HepG2 (cell line): ENCODE data around the gene SDC3. TPM values are rescaled to one million over a fixed set of nuclear protein-coding genes. Genes with fewer than 3 reads are reported as not detected.
A peak's percentile ranks its signal among the peaks of the same experiment; 100 is the strongest.

Experiments used
- ELF4 ChIP-seq: sonication (generic); formaldehyde crosslinking; IDR thresholded peaks from 2 replicates; pipeline ENCODE4 v1.5.0; 2020; ENCODE audit warnings: missing genetic modification reagents, mild to moderate bottlenecking, moderate library complexity, borderline replicate concordance
- ETV5 ChIP-seq: IDR thresholded peaks from 2 replicates; pipeline ENCODE4 v1.6.1; 2018; ENCODE audit warnings: missing biosample characterization, missing genetic modification reagents, inconsistent platforms, borderline replicate concordance
- IRF2 ChIP-seq: IDR thresholded peaks from 2 replicates; pipeline ENCODE4 v1.6.1; 2018; ENCODE audit warnings: missing genetic modification reagents, missing compliant biosample characterization
- JDP2 ChIP-seq: sonication (generic); formaldehyde crosslinking; IDR thresholded peaks from 2 replicates; pipeline ENCODE4 v1.8.1; 2022; ENCODE audit warnings: missing genetic modification reagents, borderline replicate concordance
- JUNB ChIP-seq: sonication (generic); formaldehyde crosslinking; IDR thresholded peaks from 2 replicates; pipeline ENCODE4 v1.8.0; 2022; ENCODE audit warnings: missing genetic modification reagents, mild to moderate bottlenecking, borderline replicate concordance
- KDM2A ChIP-seq: sonication (generic); formaldehyde crosslinking; IDR thresholded peaks from 2 replicates; pipeline ENCODE4 v1.4.0; 2020; ENCODE audit warnings: low read depth, missing genetic modification reagents, borderline replicate concordance
- KLF12 ChIP-seq: sonication (generic); formaldehyde crosslinking; IDR thresholded peaks from 2 replicates; pipeline ENCODE4 v1.4.0; 2020; ENCODE audit warnings: missing genetic modification reagents, borderline replicate concordance
- MZF1 ChIP-seq: sonication (generic); formaldehyde crosslinking; IDR thresholded peaks from 2 replicates; pipeline ENCODE4 v1.8.1; 2023; ENCODE audit warnings: mild to moderate bottlenecking, missing genetic modification reagents, borderline replicate concordance
- RBM39 ChIP-seq: fragments of 200-400 bp; formaldehyde crosslinking; IDR thresholded peaks from one replicate; pipeline ENCODE4 v1.6.1; 2018; ENCODE audit warnings: antibody characterized with exemption, mild to moderate bottlenecking, low read depth, low read length; ENCODE audit not compliant: poor library complexity, severe bottlenecking
- RCOR2 ChIP-seq: IDR thresholded peaks from 2 replicates; pipeline ENCODE4 v1.6.1; 2016; ENCODE audit warnings: missing biosample characterization, missing genetic modification reagents
- TCF7 ChIP-seq: sonication (generic); IDR thresholded peaks from 2 replicates; pipeline ENCODE4 v1.6.1; 2016; ENCODE audit warnings: antibody characterized with exemption, low read depth
- ZFY ChIP-seq: sonication (generic); formaldehyde crosslinking; IDR thresholded peaks from 2 replicates; pipeline ENCODE4 v1.4.0; 2020; ENCODE audit warnings: missing genetic modification reagents
- ZNF382 ChIP-seq: sonication (generic); formaldehyde crosslinking; IDR thresholded peaks from 2 replicates; pipeline ENCODE4 v1.5.0; 2020; ENCODE audit warnings: missing genetic modification reagents, mild to moderate bottlenecking, borderline replicate concordance
- polyA plus RNA-seq, 8 experiments: library from polyadenylated mRNA; depleted of rRNA in 3 of 8; stranded (reverse) in 7 of 8; unstranded in 1 of 8; fragments of >200 nt; fragmentation: Illumina TruSeq in 4 of 8; extraction: Trizol in 4 of 8; gene quantifications; 2 replicates each; pipeline versions ENCODE4 v1.2.1 to v1.2.3, GENCODE V29; 2011 to 2016; ENCODE audit warnings: low read depth in 4 of 8, missing spikeins in 1 of 8, mixed read lengths in 1 of 8; ENCODE audit not compliant: insufficient read depth in 1 of 8
- total RNA-seq, 5 experiments: library from RNA; depleted of rRNA; stranded (reverse); fragments of >200 nt; fragmentation: Illumina TruSeq; extraction: Trizol; gene quantifications; 2 replicates each; pipeline ENCODE4 v1.2.3, GENCODE V29; 2016; ENCODE audit warnings: low read depth in 1 of 5
- TF ChIP-seq, protein P1 (sequence below): sonication (generic); formaldehyde crosslinking; conservative IDR thresholded peaks from 2 replicates; pipeline ENCODE4 v1.8.0; 2022; ENCODE audit warnings: low read depth, missing genetic modification reagents
- TF ChIP-seq, protein P2 (sequence below): sonication (generic); formaldehyde crosslinking; IDR thresholded peaks from 2 replicates; pipeline ENCODE4 v1.4.0; 2020; ENCODE audit warnings: missing genetic modification reagents
- TF ChIP-seq, protein P3 (sequence below): sonication (generic); formaldehyde crosslinking; IDR thresholded peaks from 2 replicates; pipeline ENCODE4 v1.4.0; 2020; ENCODE audit warnings: missing genetic modification reagents
- TF ChIP-seq, protein P4 (sequence below): sonication (generic); formaldehyde crosslinking; IDR thresholded peaks from 2 replicates; pipeline ENCODE4 v1.9.0; 2022; ENCODE audit warnings: missing genetic modification reagents, mild to moderate bottlenecking, borderline replicate concordance
- TF ChIP-seq, protein P5 (sequence below): sonication (generic); formaldehyde crosslinking; IDR thresholded peaks from 2 replicates; pipeline ENCODE4 v1.4.0; 2020; ENCODE audit warnings: low read depth, mild to moderate bottlenecking, missing genetic modification reagents

Gene SDC3
- total and polyA plus RNA-seq, 2 of the 13 experiments (the other 11 are each of a cell fraction or from before 2014, with no cell fraction given): 0.49 to 0.84 TPM

DNA sequence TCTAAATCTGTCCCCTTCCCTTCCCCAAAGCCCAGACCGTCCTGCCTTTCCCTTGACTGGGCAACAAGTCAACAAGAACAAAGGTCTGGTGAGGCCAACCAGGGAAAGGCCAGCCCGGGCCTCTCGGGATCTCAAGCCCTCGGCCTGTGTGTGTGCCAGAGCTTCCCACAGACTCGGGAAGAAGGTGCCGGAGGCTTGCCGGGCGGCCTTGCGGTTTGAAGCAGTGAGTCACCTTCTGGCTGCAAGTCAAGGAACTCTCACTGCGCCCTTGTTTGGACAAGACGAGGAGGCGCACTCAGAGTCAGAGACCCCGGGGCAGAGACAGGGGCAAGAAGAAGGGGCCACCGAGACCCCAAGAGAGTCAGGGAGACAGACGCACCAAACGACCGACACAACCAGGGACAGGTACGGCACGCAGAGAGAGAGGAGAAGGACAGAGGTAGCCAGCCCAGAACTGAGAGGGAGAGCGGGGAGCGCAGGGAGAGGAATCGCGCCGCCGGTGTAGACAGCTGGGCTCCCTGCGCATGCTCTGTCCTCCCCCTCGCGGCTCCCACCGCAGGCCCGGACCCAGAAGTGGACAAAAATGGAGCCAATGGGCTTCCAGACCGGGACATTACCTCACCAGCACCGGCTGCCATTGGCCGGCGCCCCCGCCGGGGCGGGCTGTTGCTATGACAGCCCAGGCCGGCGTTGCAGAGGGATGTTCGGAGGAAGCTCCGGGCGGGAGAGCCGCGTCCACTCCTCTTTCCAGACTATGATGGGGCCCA lies 84.4 kb downstream of the SDC3 start (continued):
- TF ChIP-seq, protein P1, sequence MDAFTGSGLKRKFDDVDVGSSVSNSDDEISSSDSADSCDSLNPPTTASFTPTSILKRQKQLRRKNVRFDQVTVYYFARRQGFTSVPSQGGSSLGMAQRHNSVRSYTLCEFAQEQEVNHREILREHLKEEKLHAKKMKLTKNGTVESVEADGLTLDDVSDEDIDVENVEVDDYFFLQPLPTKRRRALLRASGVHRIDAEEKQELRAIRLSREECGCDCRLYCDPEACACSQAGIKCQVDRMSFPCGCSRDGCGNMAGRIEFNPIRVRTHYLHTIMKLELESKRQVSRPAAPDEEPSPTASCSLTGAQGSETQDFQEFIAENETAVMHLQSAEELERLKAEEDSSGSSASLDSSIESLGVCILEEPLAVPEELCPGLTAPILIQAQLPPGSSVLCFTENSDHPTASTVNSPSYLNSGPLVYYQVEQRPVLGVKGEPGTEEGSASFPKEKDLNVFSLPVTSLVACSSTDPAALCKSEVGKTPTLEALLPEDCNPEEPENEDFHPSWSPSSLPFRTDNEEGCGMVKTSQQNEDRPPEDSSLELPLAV (CRISPR knock-in tag): no peak
- TF ChIP-seq, protein P2, sequence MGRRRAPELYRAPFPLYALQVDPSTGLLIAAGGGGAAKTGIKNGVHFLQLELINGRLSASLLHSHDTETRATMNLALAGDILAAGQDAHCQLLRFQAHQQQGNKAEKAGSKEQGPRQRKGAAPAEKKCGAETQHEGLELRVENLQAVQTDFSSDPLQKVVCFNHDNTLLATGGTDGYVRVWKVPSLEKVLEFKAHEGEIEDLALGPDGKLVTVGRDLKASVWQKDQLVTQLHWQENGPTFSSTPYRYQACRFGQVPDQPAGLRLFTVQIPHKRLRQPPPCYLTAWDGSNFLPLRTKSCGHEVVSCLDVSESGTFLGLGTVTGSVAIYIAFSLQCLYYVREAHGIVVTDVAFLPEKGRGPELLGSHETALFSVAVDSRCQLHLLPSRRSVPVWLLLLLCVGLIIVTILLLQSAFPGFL (CRISPR knock-in tag): no peak
- no peak for TF ChIP-seq MZF1
- no peak for TF ChIP-seq ELF4 (CRISPR knock-in tag)
- TF ChIP-seq, protein P3, sequence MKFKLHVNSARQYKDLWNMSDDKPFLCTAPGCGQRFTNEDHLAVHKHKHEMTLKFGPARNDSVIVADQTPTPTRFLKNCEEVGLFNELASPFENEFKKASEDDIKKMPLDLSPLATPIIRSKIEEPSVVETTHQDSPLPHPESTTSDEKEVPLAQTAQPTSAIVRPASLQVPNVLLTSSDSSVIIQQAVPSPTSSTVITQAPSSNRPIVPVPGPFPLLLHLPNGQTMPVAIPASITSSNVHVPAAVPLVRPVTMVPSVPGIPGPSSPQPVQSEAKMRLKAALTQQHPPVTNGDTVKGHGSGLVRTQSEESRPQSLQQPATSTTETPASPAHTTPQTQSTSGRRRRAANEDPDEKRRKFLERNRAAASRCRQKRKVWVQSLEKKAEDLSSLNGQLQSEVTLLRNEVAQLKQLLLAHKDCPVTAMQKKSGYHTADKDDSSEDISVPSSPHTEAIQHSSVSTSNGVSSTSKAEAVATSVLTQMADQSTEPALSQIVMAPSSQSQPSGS: peak; percentile 100
- no peak for TF ChIP-seq KLF12
- no peak for TF ChIP-seq ZNF382 (CRISPR knock-in tag)
- TF ChIP-seq, protein P4, sequence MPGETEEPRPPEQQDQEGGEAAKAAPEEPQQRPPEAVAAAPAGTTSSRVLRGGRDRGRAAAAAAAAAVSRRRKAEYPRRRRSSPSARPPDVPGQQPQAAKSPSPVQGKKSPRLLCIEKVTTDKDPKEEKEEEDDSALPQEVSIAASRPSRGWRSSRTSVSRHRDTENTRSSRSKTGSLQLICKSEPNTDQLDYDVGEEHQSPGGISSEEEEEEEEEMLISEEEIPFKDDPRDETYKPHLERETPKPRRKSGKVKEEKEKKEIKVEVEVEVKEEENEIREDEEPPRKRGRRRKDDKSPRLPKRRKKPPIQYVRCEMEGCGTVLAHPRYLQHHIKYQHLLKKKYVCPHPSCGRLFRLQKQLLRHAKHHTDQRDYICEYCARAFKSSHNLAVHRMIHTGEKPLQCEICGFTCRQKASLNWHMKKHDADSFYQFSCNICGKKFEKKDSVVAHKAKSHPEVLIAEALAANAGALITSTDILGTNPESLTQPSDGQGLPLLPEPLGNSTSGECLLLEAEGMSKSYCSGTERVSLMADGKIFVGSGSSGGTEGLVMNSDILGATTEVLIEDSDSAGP: peak; percentile 59; the same call in 1 of the 2 replicates
- TF ChIP-seq, protein P5, sequence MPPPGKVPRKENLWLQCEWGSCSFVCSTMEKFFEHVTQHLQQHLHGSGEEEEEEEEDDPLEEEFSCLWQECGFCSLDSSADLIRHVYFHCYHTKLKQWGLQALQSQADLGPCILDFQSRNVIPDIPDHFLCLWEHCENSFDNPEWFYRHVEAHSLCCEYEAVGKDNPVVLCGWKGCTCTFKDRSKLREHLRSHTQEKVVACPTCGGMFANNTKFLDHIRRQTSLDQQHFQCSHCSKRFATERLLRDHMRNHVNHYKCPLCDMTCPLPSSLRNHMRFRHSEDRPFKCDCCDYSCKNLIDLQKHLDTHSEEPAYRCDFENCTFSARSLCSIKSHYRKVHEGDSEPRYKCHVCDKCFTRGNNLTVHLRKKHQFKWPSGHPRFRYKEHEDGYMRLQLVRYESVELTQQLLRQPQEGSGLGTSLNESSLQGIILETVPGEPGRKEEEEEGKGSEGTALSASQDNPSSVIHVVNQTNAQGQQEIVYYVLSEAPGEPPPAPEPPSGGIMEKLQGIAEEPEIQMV (CRISPR knock-in tag): 0 out of 2 replicates have a peak, but pooled peaks have one; percentile 57
- TF ChIP-seq JUNB (CRISPR knock-in tag): peak; percentile 17; the same call in 1 of the 2 replicates
- TF ChIP-seq RCOR2: no peak
- peak; percentile 30; the same call in 1 of the 2 replicates for TF ChIP-seq KDM2A
- TF ChIP-seq RBM39: peak; percentile 47
- no peak for TF ChIP-seq ETV5
- no peak for TF ChIP-seq JDP2 (CRISPR knock-in tag)
- no peak for TF ChIP-seq TCF7
- TF ChIP-seq IRF2 (CRISPR knock-in tag): no peak
- TF ChIP-seq ZFY (CRISPR knock-in tag): 0 out of 2 replicates have a peak, but pooled peaks have one; percentile 46
